Calu3 (cell line): ENCODE results near the gene MBP. TPM values are rescaled to one million over a fixed set of nuclear protein-coding genes. Genes with fewer than 3 reads are reported as not detected.

Experiments used
- BruUV-seq: library from RNA; stranded (reverse); fragments of 400-500 nt; replicated peaks from 2 replicates; lab custom pipeline; 2021; lab: Mats Ljungman, UMichigan
- CTCF ChIA-PET: fragments of 300-600 bp; sonication (Branson Sonifier 250); formaldehyde crosslinking; loops from one replicate; lab custom pipeline; 2022; ENCODE audit warnings: antibody characterized with exemption; lab: Charles Lee
- DNase-seq: peaks from one replicate; pipeline ENCODE4 v3.0.0; 2022
- H3K27ac Mint-ChIP-seq: one replicate; pipeline ENCODE4 v1.8.0; 2022; ENCODE audit warnings: mixed read lengths; ENCODE audit not compliant: unreplicated experiment
- H3K27me3 Mint-ChIP-seq: one replicate; pipeline ENCODE4 v1.8.0; 2022; ENCODE audit warnings: mixed read lengths; ENCODE audit not compliant: unreplicated experiment
- H3K36me3 Mint-ChIP-seq: one replicate; pipeline ENCODE4 v1.8.0; 2022; ENCODE audit warnings: mild to moderate bottlenecking, moderate library complexity, mixed read lengths; ENCODE audit not compliant: insufficient read depth, unreplicated experiment
- H3K4me1 Mint-ChIP-seq: one replicate; pipeline ENCODE4 v1.8.0; 2022; ENCODE audit warnings: mild to moderate bottlenecking, low read depth, mixed read lengths; ENCODE audit not compliant: unreplicated experiment
- H3K4me3 Mint-ChIP-seq: one replicate; pipeline ENCODE4 v1.8.0; 2022; ENCODE audit warnings: mild to moderate bottlenecking, low read depth, moderate library complexity, mixed read lengths; ENCODE audit not compliant: unreplicated experiment
- H3K9me3 Mint-ChIP-seq: one replicate; pipeline ENCODE4 v1.8.0; 2022; ENCODE audit warnings: low read depth, mixed read lengths; ENCODE audit not compliant: unreplicated experiment
- CTCF ChIP-seq: fragments of 200-600 bp; IDR thresholded peaks from one replicate; pipeline ENCODE4 v1.8.0; 2022; ENCODE audit warnings: antibody characterized with exemption; ENCODE audit not compliant: unreplicated experiment
- intact Hi-C: fragments of 100-400 bp; cut with micrococcal nuclease; formaldehyde crosslinking; loops from one replicate; pipeline ENCODE4 v1.10.0; 2022; ENCODE audit not compliant: unreplicated experiment
- total RNA-seq: library from RNA; stranded (reverse); gene quantifications from 2 replicates; pipeline ENCODE4 v1.2.3, GENCODE V29; 2022

MBP gene
- total RNA-seq, 1 experiment from 2014 or later = 221 TPM

GRCh38 chr18:77059294-77059916 lies 73.2 kb downstream of the MBP start:
- H3K4me3 Mint-ChIP-seq = no peak overlapping the region
- CTCF ChIA-PET = no interaction called here
- peaks cover 61% of the 10 kb centered on the region for H3K4me1 Mint-ChIP-seq
- no TSS peak for BruUV-seq
- H3K27me3 Mint-ChIP-seq = no peaks in the 10 kb centered on the region
- peaks cover 83% of the 10 kb centered on the region for H3K36me3 Mint-ChIP-seq
- peak overlapping the region; percentile 55 for H3K27ac Mint-ChIP-seq
- peak; percentile 82 for DNase-seq
- TF ChIP-seq CTCF = peak; percentile 97
- intact Hi-C loops = loop anchor here (5.0 kb wide), 1 partner anchor 107 kb away; no protein-coding TSS in a partner anchor
- peaks cover 6% of the 10 kb centered on the region for H3K9me3 Mint-ChIP-seq

- peaks cover 67% of the 10 kb centered on the region for H3K4me1 Mint-ChIP-seq
- peaks cover 3% of the 10 kb centered on the region for H3K9me3 Mint-ChIP-seq
- BruUV-seq = no TSS peak
- no peaks in the 10 kb centered on the region for H3K27me3 Mint-ChIP-seq
- H3K36me3 Mint-ChIP-seq = peaks cover 83% of the 10 kb centered on the region
- no peak overlapping the region for H3K4me3 Mint-ChIP-seq
- CTCF ChIA-PET = no interaction called here
- DNase-seq = no peak
- TF ChIP-seq CTCF = no peak
- H3K27ac Mint-ChIP-seq = no peak overlapping the region
- intact Hi-C loops = loop anchor here (5.0 kb wide), 1 partner anchor 106 kb away; no protein-coding TSS in a partner anchor
Observed at GRCh38 chr18:77058290-77058835, 74.2 kb downstream of the MBP start.

- no peak for TF ChIP-seq CTCF
- Mint-ChIP-seq H3K4me3 (peak overlapping the region; percentile 58), H3K36me3 (peaks cover 72% of the 10 kb centered on the region), H3K27ac (peak overlapping the region; percentile 77), H3K9me3 (peaks cover 3% of the 10 kb centered on the region), H3K27me3 (no peaks in the 10 kb centered on the region), H3K4me1 (peaks cover 57% of the 10 kb centered on the region)
- intact Hi-C loops = loop anchor here (5.0 kb wide), 1 partner anchor 105 kb away; no protein-coding TSS in a partner anchor
- no TSS peak for BruUV-seq
- DNase-seq = no peak
- CTCF ChIA-PET = interaction anchor here (1.0 to 2.1 kb wide), 4 partner anchors 11 to 151 kb away, joined by 3 to 8 read pairs (median 5); no protein-coding TSS in a partner anchor
Observed at GRCh38 chr18:77057006-77057395, 75.6 kb downstream of the MBP start.

GRCh38 chr18:77056344-77057005 lies 76.1 kb downstream of the MBP start:
- CTCF ChIA-PET = interaction anchor here (0.9 to 3.2 kb wide), 7 partner anchors 9 to 155 kb away, joined by 3 to 26 read pairs (median 7); no protein-coding TSS in a partner anchor
- intact Hi-C loops = loop anchor here (5.0 kb wide), 1 partner anchor 104 kb away; no protein-coding TSS in a partner anchor
- Mint-ChIP-seq H3K4me1 (peaks cover 59% of the 10 kb centered on the region), H3K36me3 (peaks cover 70% of the 10 kb centered on the region), H3K27me3 (no peaks in the 10 kb centered on the region), H3K27ac (peak overlapping the region; percentile 77), H3K4me3 (peak overlapping the region; percentile 58), H3K9me3 (peaks cover 3% of the 10 kb centered on the region)
- TF ChIP-seq CTCF = no peak
- DNase-seq = peak; percentile 66
- no TSS peak for BruUV-seq
